Keratinocyte (primary cell): ENCODE results near the gene CCDC28A. TPM values are rescaled to one million over a fixed set of nuclear protein-coding genes. Genes with fewer than 3 reads are reported as not detected.

Experiments used
- DNase-seq: peaks from one replicate; pipeline ENCODE4 v3.0.0-alpha.2; 2011; ENCODE audit warnings: low read depth, missing footprints, low spot score
- FAIRE-seq: peaks from 2 replicates; lab custom pipeline; 2011; peaks lifted over from hg19 to GRCh38; lab: Jason Lieb, UNC
- H2AFZ ChIP-seq: 2 replicates; pipeline ENCODE4 v1.6.0; 2012; ENCODE audit warnings: low read length, control low read depth, inconsistent platforms; ENCODE audit not compliant: control insufficient read depth
- H3K27ac ChIP-seq: 2 replicates; pipeline ENCODE4 v1.5.1; 2011; ENCODE audit warnings: low read length; ENCODE audit not compliant: control insufficient read depth, insufficient read depth
- H3K27me3 ChIP-seq: 3 replicates; pipeline ENCODE4 v1.6.0; 2011; ENCODE audit warnings: low read length; ENCODE audit not compliant: control insufficient read depth, insufficient read depth; ENCODE audit errors: extremely low read depth
- H3K36me3 ChIP-seq, 2 experiments: 2 replicates in 1 of 2; 3 replicates in 1 of 2; pipeline ENCODE4 v1.5.1; 2011; ENCODE audit warnings: low read length in 2 of 2, mild to moderate bottlenecking in 1 of 2; ENCODE audit not compliant: control insufficient read depth in 2 of 2, insufficient read depth in 2 of 2; ENCODE audit errors: extremely low read depth in 1 of 2
- H3K4me1 ChIP-seq: 3 replicates; pipeline ENCODE4 v1.5.1; 2011; ENCODE audit warnings: low read length; ENCODE audit not compliant: control insufficient read depth, insufficient read depth; ENCODE audit errors: extremely low read depth
- H3K4me2 ChIP-seq: 3 replicates; pipeline ENCODE4 v1.6.0; 2011; ENCODE audit warnings: low read depth, low read length; ENCODE audit not compliant: control insufficient read depth, insufficient read depth; ENCODE audit errors: extremely low read depth
- H3K4me3 ChIP-seq, 3 experiments: fragments of 200-600 bp in 1 of 3; sonication (generic) in 1 of 3; 2 replicates in 2 of 3; 3 replicates in 1 of 3; pipeline ENCODE4 v1.5.1; 2011 to 2016; ENCODE audit warnings: low read length in 3 of 3, mild to moderate bottlenecking in 3 of 3, control low read depth in 2 of 3, inconsistent platforms in 1 of 3, low read depth in 1 of 3, mixed read lengths in 1 of 3, mixed run types in 1 of 3, moderate library complexity in 1 of 3; ENCODE audit not compliant: control insufficient read depth in 2 of 3, insufficient read depth in 2 of 3; ENCODE audit errors: extremely low read depth in 1 of 3
- H3K79me2 ChIP-seq: 2 replicates; pipeline ENCODE4 v1.6.0; 2012; ENCODE audit warnings: low read length; ENCODE audit not compliant: control insufficient read depth, insufficient read depth
- H3K9ac ChIP-seq: 3 replicates; pipeline ENCODE4 v1.6.0; 2011; ENCODE audit warnings: low read length; ENCODE audit not compliant: control insufficient read depth, insufficient read depth; ENCODE audit errors: extremely low read depth
- H3K9me1 ChIP-seq: 3 replicates; pipeline ENCODE4 v1.6.0; 2011; ENCODE audit warnings: low read length; ENCODE audit not compliant: control insufficient read depth, insufficient read depth; ENCODE audit errors: extremely low read depth
- H3K9me3 ChIP-seq: 2 replicates; pipeline ENCODE4 v1.5.1; 2012; ENCODE audit warnings: low read depth, low read length; ENCODE audit not compliant: control insufficient read depth
- H4K20me1 ChIP-seq: 3 replicates; pipeline ENCODE4 v1.6.0; 2011; ENCODE audit warnings: low read length; ENCODE audit not compliant: control insufficient read depth, insufficient read depth; ENCODE audit errors: extremely low read depth
- CTCF ChIP-seq, 3 experiments: IDR thresholded peaks in 1 of 3; conservative IDR thresholded peaks in 1 of 3; optimal IDR thresholded peaks in 1 of 3; 2 replicates in 2 of 3; 3 replicates in 1 of 3; pipeline versions ENCODE3 to v1.5.1; 2011; ENCODE audit warnings: low read length in 3 of 3, mild to moderate bottlenecking in 3 of 3, moderate library complexity in 2 of 3, control low read depth in 1 of 3, inconsistent platforms in 1 of 3; ENCODE audit not compliant: insufficient read depth in 2 of 3; ENCODE audit errors: extremely low read depth in 1 of 3
- EZH2 ChIP-seq: IDR thresholded peaks from one replicate; pipeline ENCODE4 v1.6.1; 2012; ENCODE audit warnings: inconsistent platforms, mild to moderate bottlenecking, low read length, moderate library complexity
- dilution Hi-C: fragments of 300-500 bp; cut with MboI; formaldehyde crosslinking; loops from one replicate; pipeline ENCODE4 v1.7.0; 2020; ENCODE audit warnings: low sequenced_read_pairs; ENCODE audit not compliant: extremely low pct_ligation_motif_present
- polyA plus RNA-seq, 5 experiments: library from polyadenylated mRNA; depleted of rRNA in 3 of 5; stranded (reverse) in 3 of 5; stranded (forward) in 1 of 5; unstranded in 1 of 5; fragments of >200 nt; gene quantifications; 1 replicate in 1 of 5; 2 replicates in 3 of 5; 3 replicates in 1 of 5; pipeline versions ENCODE4 v1.2.1 to v1.2.3, GENCODE V29; 2011 to 2012; ENCODE audit warnings: missing spikeins in 2 of 5, low read depth in 1 of 5, low replicate concordance in 1 of 5

CCDC28A gene
- polyA plus RNA-seq, 1 donor (not counting 4 experiments of a cell fraction or from before 2014, with no cell fraction given) = 8.9 TPM

GRCh38 chr6:138734585-138734984 is 39.0 kb upstream of the CCDC28A start:
- Histone ChIP-seq H3K4me3 (no peak overlapping the region), H3K79me2 (no peaks in the 10 kb centered on the region), H3K36me3 (no peaks in the 10 kb centered on the region), H3K9ac (no peak overlapping the region), H3K4me1 (no peaks in the 10 kb centered on the region), H3K27me3 (no peaks in the 10 kb centered on the region), H3K9me1 (no peaks in the 10 kb centered on the region), H4K20me1 (no peaks in the 10 kb centered on the region), H3K9me3 (no peaks in the 10 kb centered on the region), H2AFZ (no peak overlapping the region), H3K27ac (no peak overlapping the region), H3K4me2 (no peak overlapping the region)
- TF ChIP-seq CTCF (optimal IDR thresholded peaks at IDR 0.05 in 1 of 3, IDR thresholded peaks at IDR 0.05 in 1 of 3, conservative IDR thresholded peaks at IDR 0.05 in 1 of 3; ENCODE audit: extremely low read depth in 1 of 3, insufficient read depth in 2 of 3, low read length in 3 of 3) = no peak
- no peak for TF ChIP-seq EZH2
- DNase-seq (no peak), FAIRE-seq (no peak)
- dilution Hi-C loops = no loop called here

- Histone ChIP-seq H3K27ac (no peak overlapping the region), H3K9ac (no peak overlapping the region), H3K9me3 (no peaks in the 10 kb centered on the region), H4K20me1 (no peaks in the 10 kb centered on the region), H3K4me3 (no peak overlapping the region), H3K4me1 (no peaks in the 10 kb centered on the region), H2AFZ (no peak overlapping the region), H3K36me3 (no peaks in the 10 kb centered on the region), H3K4me2 (no peak overlapping the region), H3K79me2 (no peaks in the 10 kb centered on the region), H3K9me1 (no peaks in the 10 kb centered on the region), H3K27me3 (no peaks in the 10 kb centered on the region)
- DNase-seq = no peak
- dilution Hi-C loops = no loop called here
- TF ChIP-seq EZH2 (no peak), CTCF (optimal IDR thresholded peaks at IDR 0.05 in 1 of 3, IDR thresholded peaks at IDR 0.05 in 1 of 3, conservative IDR thresholded peaks at IDR 0.05 in 1 of 3; ENCODE audit: extremely low read depth in 1 of 3, insufficient read depth in 2 of 3, low read length in 3 of 3) (no peak)
- FAIRE-seq = no peak
These were observed 36.9 kb upstream of the CCDC28A start for GRCh38 chr6:138736640-138737039.
